ENCODE results near the gene PFDN6. TPM values are rescaled to one million over a fixed set of nuclear protein-coding genes. Genes with fewer than 3 reads are reported as not detected.
"Not testable (repeated sequence)": the region's sequence is repeated elsewhere in the genome, so short reads cannot be mapped to it uniquely, and the experiment has no call there.

PFDN6 gene
- total RNA-seq, 1 donor from 2014 or later: 34.1 TPM

DNA sequence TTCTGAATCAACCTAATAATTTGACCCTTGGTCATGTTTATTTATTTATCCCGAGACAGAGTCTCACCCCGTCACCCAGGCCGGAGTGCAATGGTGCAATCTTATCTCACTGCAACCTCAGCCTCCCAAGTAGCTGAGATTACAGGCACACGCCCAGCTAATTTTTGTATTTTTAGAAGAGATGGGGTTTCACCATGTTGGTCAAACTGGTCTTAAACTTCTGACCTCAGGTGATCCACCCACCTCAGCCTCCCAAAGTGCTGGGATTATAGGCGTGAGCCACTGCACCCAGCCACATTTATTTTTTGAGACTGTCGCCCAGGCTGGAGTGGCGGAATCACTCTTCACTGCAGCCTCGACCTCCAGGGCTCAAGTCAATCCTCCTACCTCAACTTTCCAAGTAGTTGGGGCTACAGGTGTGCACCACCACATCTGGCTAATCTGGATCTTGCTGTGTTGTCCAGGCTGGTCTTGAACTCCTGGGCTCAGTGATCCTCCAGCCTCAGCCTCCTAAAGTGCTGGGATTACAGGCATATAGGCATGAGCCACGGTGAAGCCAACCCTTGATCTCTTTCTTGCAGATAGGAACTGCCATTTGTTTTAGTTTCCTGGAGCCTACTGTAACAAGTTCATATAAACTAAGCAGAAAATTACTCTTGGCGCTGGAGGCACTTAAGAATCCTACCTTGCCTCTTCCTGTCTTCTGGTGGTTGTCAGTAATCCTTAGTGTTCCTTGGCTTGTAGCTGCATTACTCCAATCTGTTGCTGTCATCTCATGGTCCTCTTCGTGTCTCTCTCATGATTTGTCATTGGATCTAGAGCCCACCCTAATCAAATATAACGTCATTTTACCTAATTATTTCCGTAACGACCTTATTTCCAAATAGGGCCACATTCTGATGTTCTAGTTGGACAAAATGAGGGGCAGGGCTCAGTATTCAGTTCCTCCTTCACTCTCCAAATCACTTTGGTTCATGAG lies 15.2 kb upstream of the PFDN6 start:
- no peak for DNase-seq (ENCODE audit: low read depth in 2 of 2)

DNA sequence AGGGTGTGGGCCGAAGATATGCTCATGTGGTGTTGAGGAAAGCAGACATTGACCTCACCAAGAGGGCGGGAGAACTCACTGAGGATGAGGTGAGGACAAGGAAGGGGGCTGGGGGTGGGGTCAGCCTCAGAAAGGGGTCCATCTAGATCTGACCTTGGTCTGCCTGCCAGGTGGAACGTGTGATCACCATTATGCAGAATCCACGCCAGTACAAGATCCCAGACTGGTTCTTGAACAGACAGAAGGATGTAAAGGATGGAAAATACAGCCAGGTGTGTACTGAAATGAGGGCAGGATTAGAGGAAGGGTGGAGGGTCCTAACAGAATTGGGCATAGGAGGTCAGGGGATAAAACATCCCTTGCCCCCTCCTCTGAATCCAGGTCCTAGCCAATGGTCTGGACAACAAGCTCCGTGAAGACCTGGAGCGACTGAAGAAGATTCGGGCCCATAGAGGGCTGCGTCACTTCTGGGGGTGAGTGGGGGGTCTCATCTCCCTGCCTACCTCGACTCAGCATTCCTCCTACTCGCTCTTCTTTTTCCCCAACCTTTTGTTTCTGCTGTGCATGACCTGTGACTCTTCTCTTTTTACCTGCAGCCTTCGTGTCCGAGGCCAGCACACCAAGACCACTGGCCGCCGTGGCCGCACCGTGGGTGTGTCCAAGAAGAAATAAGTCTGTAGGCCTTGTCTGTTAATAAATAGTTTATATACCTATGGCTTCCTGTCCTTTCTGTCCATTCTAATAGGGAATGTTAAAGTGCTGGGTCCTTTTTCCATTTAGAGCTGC lies 13.4 kb upstream of the PFDN6 start:
- not testable (repeated sequence) for DNase-seq (ENCODE audit: low read depth in 2 of 2)

DNA sequence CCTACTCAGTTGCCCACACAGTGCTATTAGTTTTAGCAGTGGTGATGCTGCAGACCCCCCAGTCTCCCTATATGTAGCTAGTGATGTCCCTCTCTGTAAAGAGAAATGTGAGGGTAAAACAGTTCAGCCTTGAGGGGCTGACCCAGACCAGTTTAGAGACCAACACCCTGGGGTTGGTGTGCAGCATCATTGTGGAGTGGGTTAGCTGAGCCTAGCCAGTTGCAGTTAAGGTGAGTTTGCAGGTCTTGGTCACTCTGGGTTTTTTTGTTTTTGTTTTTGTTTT lies 12.9 kb upstream of the PFDN6 start:
- no peak for DNase-seq (ENCODE audit: low read depth in 2 of 2)

DNA sequence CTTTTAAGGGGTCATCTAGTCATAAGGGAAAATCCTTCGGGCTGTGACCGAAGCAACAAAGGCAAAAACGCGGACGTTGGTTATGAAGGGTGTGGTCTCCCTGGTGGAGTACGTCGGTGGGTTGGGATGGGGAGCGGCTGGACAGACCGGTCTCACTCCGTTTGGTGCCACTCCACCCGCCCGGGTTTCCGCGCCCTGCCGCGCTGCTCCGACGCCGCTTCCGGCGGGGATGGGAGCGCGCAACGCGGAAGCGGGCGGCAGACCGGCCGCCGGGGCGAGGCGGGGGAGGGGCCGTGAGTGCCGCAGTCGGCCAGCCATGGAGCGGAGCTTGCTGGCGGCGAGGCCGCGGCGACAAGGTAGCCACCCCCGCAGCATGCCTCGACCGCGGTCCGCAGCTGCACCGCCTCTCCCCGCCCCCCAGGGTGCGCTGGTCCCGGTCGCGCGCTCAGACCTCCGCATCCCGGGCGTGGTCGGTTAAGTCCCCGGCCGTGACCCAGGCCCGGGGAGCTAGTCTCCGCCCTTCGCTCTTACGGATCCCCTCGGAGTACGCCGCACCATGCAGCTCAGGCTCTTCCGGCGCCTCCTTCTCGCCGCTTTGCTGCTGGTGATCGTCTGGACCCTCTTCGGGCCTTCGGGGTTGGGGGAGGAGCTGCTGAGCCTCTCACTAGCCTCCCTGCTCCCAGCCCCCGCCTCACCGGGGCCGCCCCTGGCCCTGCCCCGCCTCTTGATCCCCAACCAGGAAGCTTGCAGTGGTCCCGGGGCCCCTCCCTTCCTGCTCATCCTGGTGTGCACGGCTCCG lies 12.3 kb upstream of the PFDN6 start, which contains the start of gene B3GALT4:
Gene B3GALT4, plus strand, starts transcription at position 260 of the 799 bp plus-strand sequence. Its CDS starts 297 bp downstream, at position 557.
- peak; percentile 68 to 75 for DNase-seq (ENCODE audit: low read depth in 2 of 2)

GRCh38 chr6:33277663-33278391 lies 11.6 kb upstream of the PFDN6 start:
- DNase-seq (ENCODE audit: low read depth in 2 of 2): peak in 1 of 2 donors; percentile 25

GRCh38 chr6:33278392-33278741 lies 11.0 kb upstream of the PFDN6 start:
- DNase-seq (ENCODE audit: low read depth in 2 of 2): no peak

DNA sequence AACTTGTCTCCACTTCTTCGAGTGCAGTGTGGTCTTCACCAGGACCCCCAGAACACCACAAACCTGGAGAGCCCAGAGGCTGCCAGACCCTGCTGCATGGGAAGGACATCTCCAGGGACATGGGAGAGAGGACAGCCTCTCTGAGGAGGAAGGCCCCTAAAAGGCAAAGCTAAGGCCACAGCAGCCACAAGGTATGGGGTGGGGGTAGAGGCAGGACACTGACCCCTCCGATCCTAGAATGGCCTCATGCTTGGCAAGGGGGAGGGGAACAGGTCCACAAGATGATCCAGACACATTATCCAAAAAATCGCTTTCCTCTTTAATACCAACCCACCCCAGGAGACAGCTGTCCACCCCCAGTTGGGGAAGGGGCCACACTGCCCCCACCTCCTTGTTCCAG lies 10.6 kb upstream of the PFDN6 start:
- DNase-seq (ENCODE audit: low read depth in 2 of 2): no peak

DNA sequence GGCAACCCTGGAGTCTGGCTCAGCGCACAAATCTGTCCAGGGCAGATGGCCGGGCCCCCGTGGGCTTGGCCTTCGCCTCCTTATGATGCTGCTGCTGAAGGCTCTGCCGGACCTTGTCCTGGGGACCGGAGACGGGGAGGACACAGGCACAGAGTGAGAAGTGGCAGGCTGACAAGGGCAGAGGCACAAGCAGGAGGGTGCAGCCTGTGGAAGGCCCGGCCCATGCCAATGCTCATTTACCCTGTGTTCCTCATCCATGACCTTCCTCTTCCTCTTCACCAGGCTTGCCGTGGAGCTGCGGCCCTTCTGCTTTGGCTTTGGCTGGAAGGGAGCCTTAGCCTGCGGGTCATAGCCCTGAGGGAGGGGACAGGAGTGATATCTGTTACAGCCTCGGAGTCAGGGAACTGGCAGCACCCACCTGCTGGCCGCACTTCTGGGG lies 10.1 kb upstream of the PFDN6 start:
- DNase-seq (ENCODE audit: low read depth in 2 of 2): no peak

GRCh38 chr6:33279971-33280511 lies 9.4 kb upstream of the PFDN6 start:
- DNase-seq (ENCODE audit: low read depth in 2 of 2): peak; percentile 76

- DNase-seq (ENCODE audit: low read depth in 2 of 2): no peak
Observed at GRCh38 chr6:33280539-33280938, 8.9 kb upstream of the PFDN6 start.

DNA sequence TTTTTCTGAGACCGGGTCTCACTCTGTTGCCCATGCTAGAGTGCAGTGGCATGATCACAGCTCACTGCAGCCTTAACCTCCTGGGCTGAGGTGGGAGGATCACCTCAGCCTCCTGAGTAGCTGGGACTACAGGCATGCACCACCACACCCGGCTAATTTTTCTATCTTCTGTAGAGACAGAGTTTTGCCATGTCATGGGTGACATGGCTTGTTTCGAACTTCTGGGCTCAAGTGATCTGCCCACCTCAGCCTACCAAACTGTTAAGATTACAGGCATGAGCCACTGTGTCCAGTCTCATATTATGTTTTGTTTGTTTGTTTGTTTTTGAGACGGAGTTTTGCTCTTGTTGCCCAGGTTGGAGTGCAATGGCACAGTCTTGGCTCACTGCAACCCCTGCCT lies 4.2 kb upstream of the PFDN6 start:
- DNase-seq (ENCODE audit: low read depth in 2 of 2): not testable (repeated sequence)

GRCh38 chr6:33286946-33287914 lies 2.2 kb upstream of the PFDN6 start:
- DNase-seq (ENCODE audit: low read depth in 2 of 2): no peak

- DNase-seq (ENCODE audit: low read depth in 2 of 2): no peak
Observed at GRCh38 chr6:33288141-33288920, 1.1 kb upstream of the PFDN6 start.

GRCh38 chr6:33289784-33290315 lies 449 bp downstream of the PFDN6 start:
- DNase-seq (ENCODE audit: low read depth in 2 of 2): no peak

DNA sequence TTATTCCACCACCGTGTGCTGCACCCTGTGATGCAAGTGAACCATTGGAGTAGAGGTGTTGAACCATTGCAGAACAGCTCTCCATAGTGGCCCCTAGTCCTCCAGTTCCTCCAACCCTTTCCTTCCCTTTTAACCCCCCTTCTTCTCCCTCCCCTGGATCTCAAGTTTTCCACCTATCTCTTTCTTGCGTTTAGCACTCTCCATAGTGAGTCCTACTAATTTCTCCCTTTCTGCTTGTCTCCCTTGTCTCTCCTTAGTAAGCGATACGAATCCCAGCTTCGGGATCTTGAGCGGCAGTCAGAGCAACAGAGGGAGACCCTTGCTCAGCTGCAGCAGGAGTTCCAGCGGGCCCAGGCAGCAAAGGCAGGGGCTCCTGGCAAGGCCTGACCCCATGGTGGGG lies 1.1 kb downstream of the PFDN6 start:
- no peak for DNase-seq (ENCODE audit: low read depth in 2 of 2)

- no peak for DNase-seq (ENCODE audit: low read depth in 2 of 2)
Observed at GRCh38 chr6:33292996-33293682, 3.7 kb downstream of the PFDN6 start.

DNA sequence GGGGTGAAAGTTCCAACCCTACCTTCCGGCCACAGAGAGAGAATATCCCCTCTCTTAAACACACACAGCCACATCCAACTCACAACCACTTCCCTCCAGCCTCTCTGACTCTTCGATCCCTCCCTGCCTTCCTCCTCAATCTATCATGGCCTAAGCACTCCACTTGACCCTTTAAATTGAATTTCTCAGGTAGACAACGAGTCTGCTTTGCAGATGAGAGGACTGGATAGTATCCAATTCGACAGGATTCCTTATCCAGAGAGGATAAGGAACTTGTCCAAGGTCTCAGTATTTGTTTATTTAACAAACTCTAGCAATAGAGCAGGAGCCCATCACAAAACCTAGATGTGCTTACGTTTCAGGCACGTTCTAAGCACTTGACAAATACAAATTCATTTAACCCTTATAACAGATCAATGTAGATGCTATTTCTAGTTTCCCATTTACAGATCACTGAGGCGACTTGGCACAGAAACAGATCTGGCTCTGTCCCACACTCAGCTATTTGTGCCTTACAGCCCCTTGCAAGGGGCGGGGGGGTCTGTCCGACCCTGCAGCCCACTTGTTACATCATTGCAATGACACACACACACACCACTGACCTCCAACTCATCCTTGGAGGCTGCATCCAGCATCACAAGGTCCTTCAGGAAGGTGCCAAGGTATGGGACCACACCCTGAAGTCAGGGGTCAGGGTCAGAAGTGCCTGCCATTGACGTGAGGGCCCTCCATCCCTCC lies 4.9 kb downstream of the PFDN6 start:
- DNase-seq (ENCODE audit: low read depth in 2 of 2): no peak
